ENCODE measurements around the gene TGFBR1.

GRCh38 chr9:99104459-99105151 lies at the start of gene TGFBR1:
- TF ChIP-seq CTCF (IDR thresholded peaks at IDR 0.05) = no peak
- TF ChIP-seq POLR2AphosphoS5 (IDR thresholded peaks at IDR 0.05) = peak; percentile 81 to 90 (median 86)
- no peak for TF ChIP-seq EP300 (IDR thresholded peaks at IDR 0.05)
- peak in 1 of 4 donors; percentile 25 for TF ChIP-seq POLR2A (IDR thresholded peaks at IDR 0.05)
